Adrenal gland (tissue), 12 donors: ENCODE data around the gene RCE1. TPM values are rescaled to one million over a fixed set of nuclear protein-coding genes. Genes with fewer than 3 reads are reported as not detected.

Experiments used
- DNase-seq, 7 donors: peaks; one replicate each; pipeline ENCODE4 v3.0.0-alpha.2; 2019 to 2020
- H3K27ac ChIP-seq, 5 donors: fragments of 200-600 bp; sonication (generic) in 4 of 5; 1 replicate in 3 of 5; 2 replicates in 2 of 5; pipeline versions ENCODE4 v1.5.1 to v1.8.0; 2016 to 2020; ENCODE audit warnings: mild to moderate bottlenecking in 1 of 5
- H3K27me3 ChIP-seq: fragments of 200-600 bp; 2 replicates; pipeline ENCODE4 v1.8.0; 2021
- H3K36me3 ChIP-seq, 2 donors: fragments of 200-600 bp; replicated peaks in 1 of 2; 1 replicate in 1 of 2; 2 replicates in 1 of 2; pipeline versions ENCODE4 v1.5.1 to v1.8.0; 2018 to 2022
- H3K4me1 ChIP-seq, 2 donors: fragments of 200-600 bp; replicated peaks in 1 of 2; 1 replicate in 1 of 2; 2 replicates in 1 of 2; pipeline versions ENCODE4 v1.5.1 to v1.8.0; 2018 to 2021
- H3K4me3 ChIP-seq, 4 donors: fragments of 200-600 bp; sonication (generic) in 3 of 4; one replicate each; pipeline ENCODE4 v1.5.1; 2016 to 2018
- H3K9me3 ChIP-seq, 3 donors: fragments of 200-600 bp; sonication (generic) in 1 of 3; replicated peaks in 1 of 3; 1 replicate in 2 of 3; 2 replicates in 1 of 3; pipeline versions ENCODE4 v1.5.1 to v1.8.0; 2016 to 2021
- POLR2A ChIP-seq, 2 donors: fragments of 450-650 bp; IDR thresholded peaks; one replicate each; pipeline ENCODE4 v1.6.1; 2017; ENCODE audit warnings: antibody characterized with exemption in 2 of 2, mild to moderate bottlenecking in 2 of 2, moderate library complexity in 1 of 2
- WGBS, 4 donors: extraction: QIAGEN DNeasy Blood & Tissue Kit in 2 of 4; methylation state at CpG; one replicate each; pipeline versions ENCODE4 v1.1.5 to v1.1.7; 2013 to 2017; 5-methylcytosine and 5-hydroxymethylcytosine counted together
- intact Hi-C, 2 donors: fragments of 100-400 bp; cut with DNase I; formaldehyde crosslinking; loops; one replicate each; pipeline versions ENCODE4 v1.14.1 to v1.15.0; 2022 to 2023
- polyA plus RNA-seq, 3 donors: library from polyadenylated mRNA; stranded (reverse); fragments of 200-250 nt in 2 of 3; fragments of 350-450 nt in 1 of 3; fragmentation: Illumina TruSeq in 1 of 3; extraction: RNeasy Lipid Tissue Mini Kit (QIAGEN cat#74804) in 1 of 3; gene quantifications; one replicate each; pipeline ENCODE4 v1.2.3, GENCODE V29; 2013 to 2014
- total RNA-seq, 9 donors: library from RNA; depleted of rRNA in 4 of 9; stranded (reverse); fragments of >200 nt in 4 of 9; fragments of 120-200 nt in 1 of 9; fragmentation: NEBNext Ultra II Directional in 1 of 9; extraction: Animal tissue kit (Norgen Biotek cat#: 25700) in 1 of 9; gene quantifications; one replicate each; pipeline versions ENCODE4 v1.1.0 to v1.2.4, GENCODE V29; 2013 to 2023
- TF ChIP-seq, protein P1 (sequence below), 6 experiments: fragments of 450-650 bp in 4 of 6; fragments of 200-600 bp in 2 of 6; sonication (generic) in 1 of 6; IDR thresholded peaks; 1 replicate in 5 of 6; 2 replicates in 1 of 6; pipeline versions ENCODE4 v1.5.1 to v1.8.0; 2016 to 2021; ENCODE audit warnings: antibody characterized with exemption in 6 of 6, mild to moderate bottlenecking in 2 of 6, moderate library complexity in 1 of 6
- donor health status: healthy with polysubstance abuse.
- donor health status: Bipolar disorder and iron deficiency.
- donor health status: DM: yes; HTN: yes; CAD: no.
- donor health status: DM: no; HTN: no; CAD: no.
- donor health status: DM: no; HTN: no; CAD: no.
- donor health status: DM: yes; HTN: yes; CAD: no.

The RCE1 gene
- total and polyA plus RNA-seq, 12 donors = 5.2 to 24.8 (median 18.0) TPM

DNA sequence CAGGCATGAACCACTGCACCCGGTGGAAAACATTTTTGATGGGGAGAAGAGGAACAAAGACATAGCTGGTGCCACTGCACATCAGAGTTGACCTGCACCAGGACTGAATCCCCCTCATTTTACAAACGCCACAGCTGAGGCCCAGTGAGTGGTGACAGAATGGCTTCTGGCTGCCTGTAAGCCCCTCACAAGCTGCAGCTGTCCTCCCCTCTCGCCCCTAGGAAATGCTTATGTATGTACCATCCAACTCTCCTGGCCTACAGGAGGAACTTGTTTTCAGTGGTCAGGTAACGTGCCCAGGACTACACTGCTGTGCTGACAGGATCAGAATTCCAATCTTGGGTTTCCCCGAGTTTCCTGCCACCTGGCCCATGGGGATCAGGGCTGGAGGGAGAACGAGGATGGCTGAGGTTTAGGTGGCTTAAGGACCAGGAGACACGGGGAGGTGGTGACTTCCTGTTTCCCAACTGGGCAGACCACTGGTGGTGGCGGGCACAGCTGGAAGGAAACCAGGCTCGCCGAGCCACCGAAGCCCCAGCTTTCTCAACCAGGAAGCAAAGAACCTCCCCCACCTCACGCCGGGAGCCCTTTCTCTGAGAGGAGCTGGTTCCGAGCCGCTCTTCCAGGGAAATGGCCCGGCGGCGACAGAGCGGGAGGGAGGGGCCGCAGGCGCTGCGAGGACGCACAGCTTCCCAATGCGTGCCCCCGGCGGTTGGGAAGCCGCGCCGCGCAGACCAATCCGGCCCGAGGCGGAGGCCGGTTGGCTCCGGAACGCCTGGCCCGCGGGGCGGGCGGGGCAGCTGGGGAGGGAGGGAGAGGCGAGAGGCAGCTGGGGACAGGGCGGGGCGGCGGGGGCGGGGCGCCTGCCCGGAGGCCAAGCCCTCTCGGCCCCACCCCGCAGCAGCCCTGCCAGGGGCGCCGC lies 12.6 kb downstream of the RCE1 start:
- intact Hi-C loops = no loop called here
- Histone ChIP-seq H3K27ac (peak overlapping the region; percentile 15 to 92 (median 78)), H3K36me3 (no peaks in the 10 kb centered on the region), H3K9me3 (no peaks in the 10 kb centered on the region), H3K4me3 (peak overlapping the region; percentile 29 to 64 (median 40)), H3K27me3 (no peaks in the 10 kb centered on the region), H3K4me1 (peaks cover 6% of the 10 kb centered on the region in 2 donors)
- TF ChIP-seq POLR2A (IDR thresholded peaks at IDR 0.05) = peak; percentile 67 to 74
- TF ChIP-seq, protein P1, sequence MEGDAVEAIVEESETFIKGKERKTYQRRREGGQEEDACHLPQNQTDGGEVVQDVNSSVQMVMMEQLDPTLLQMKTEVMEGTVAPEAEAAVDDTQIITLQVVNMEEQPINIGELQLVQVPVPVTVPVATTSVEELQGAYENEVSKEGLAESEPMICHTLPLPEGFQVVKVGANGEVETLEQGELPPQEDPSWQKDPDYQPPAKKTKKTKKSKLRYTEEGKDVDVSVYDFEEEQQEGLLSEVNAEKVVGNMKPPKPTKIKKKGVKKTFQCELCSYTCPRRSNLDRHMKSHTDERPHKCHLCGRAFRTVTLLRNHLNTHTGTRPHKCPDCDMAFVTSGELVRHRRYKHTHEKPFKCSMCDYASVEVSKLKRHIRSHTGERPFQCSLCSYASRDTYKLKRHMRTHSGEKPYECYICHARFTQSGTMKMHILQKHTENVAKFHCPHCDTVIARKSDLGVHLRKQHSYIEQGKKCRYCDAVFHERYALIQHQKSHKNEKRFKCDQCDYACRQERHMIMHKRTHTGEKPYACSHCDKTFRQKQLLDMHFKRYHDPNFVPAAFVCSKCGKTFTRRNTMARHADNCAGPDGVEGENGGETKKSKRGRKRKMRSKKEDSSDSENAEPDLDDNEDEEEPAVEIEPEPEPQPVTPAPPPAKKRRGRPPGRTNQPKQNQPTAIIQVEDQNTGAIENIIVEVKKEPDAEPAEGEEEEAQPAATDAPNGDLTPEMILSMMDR (IDR thresholded peaks at IDR 0.05) = peak in 2 of 6 experiments; percentile 14 to 17
- peak; percentile 93 to 96 (median 94) for DNase-seq
- WGBS, 4 donors = 6 to 76% (median 26%) methylated on average over 3 to 51 of the region's 51 CpGs

DNA sequence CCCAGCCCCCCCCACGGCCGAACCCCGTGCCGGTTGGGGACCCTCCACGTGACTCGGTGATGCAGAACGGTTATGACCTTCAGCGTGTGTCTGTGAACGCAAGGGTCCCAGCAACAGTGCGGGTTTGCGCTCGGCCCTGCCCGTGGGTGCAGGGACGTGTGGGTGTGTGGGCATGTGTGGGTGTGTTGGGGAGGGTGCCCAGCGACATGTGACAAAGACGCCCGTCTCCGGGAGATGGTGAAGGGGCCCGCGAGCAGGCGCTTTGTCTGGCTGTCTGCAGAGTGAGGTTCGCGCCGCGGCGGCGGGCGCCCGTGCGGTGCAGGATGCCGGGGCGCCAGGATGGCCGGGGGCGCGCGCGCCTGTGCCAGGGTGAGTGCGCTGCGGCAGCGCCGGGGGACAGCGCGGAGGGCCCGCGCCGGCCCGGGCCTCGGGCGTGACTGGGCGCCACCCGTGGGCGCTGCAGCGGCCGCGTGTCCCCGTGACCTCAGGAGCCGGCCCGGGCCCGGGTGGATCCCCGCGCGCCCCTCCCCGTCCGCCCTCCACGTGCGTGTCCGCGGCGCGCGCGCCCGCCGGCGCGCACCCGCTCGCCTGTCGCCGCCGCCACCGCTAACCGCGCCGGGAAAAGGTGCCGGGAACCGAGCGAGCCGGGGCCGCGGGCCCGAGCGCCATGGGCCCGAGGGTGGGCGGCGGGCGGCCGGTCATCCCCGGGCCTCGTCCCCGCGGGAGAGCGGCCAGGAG lies 13.4 kb downstream of the RCE1 start, which contains the start of gene LRFN4:
LRFN4 (plus strand) TSS at position 569 of the 738 bp plus-strand sequence. CDS start 681 bp downstream, outside the sequence.
- H3K4me1 ChIP-seq = peaks cover 6% of the 10 kb centered on the region in 2 donors
- WGBS, 4 donors = 0 to 1% (median 1%) methylated on average over 2 to 103 of the region's 103 CpGs; no CpG with 5 or more reads in 1 of the 4 donors
- intact Hi-C loops = no loop called here
- peak within 1 kb of the TSS; percentile 15 to 92 (median 78) for H3K27ac ChIP-seq
- H3K4me3 ChIP-seq = peak within 1 kb of the TSS; percentile 29 to 64 (median 40)
- H3K27me3 ChIP-seq = no peaks in the 10 kb centered on the region
- DNase-seq = peak in 1 of 7 donors; percentile 60
- no peaks in the 10 kb centered on the region for H3K9me3 ChIP-seq
- H3K36me3 ChIP-seq = no peaks in the 10 kb centered on the region
- TF ChIP-seq, protein P1 (IDR thresholded peaks at IDR 0.05) = no peak
- no peak for TF ChIP-seq POLR2A (IDR thresholded peaks at IDR 0.05)

DNA sequence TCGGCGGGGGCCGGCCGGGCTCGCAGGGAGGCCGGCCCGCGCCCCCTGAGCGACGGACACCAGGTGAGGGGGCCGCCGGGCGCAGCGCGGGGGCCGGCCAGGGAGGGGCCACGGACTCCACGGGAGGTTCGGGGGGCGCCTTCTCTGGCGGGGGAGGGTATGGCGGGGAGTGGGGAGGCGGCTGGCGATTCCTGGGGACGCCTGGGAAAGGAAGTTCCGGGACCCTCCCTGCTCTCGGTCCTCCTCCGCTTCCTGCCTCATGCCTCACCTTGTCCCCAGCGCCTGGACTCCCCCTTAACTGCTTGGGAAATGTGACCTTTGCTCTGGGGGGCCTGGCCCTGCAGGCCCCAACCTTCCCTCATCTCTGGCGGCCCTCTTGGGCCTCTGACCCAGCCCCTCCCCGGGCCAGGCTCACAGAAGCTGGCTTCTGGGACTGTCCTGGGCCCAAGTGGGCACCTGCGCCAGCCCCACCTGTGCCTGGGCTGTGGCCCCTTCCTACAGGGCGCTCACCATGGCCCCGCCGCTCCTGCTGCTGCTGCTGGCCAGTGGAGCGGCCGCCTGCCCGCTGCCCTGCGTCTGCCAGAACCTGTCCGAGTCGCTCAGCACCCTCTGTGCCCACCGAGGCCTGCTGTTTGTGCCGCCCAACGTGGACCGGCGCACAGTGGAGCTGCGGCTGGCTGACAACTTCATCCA lies 14.1 kb downstream of the RCE1 start:
- peaks cover 6% of the 10 kb centered on the region in 2 donors for H3K4me1 ChIP-seq
- peak overlapping the region in 1 of 4 donors; percentile 64 for H3K4me3 ChIP-seq
- no peaks in the 10 kb centered on the region for H3K36me3 ChIP-seq
- TF ChIP-seq, protein P1 (IDR thresholded peaks at IDR 0.05) = no peak
- TF ChIP-seq POLR2A (IDR thresholded peaks at IDR 0.05) = no peak
- intact Hi-C loops = no loop called here
- peak overlapping the region in 3 of 5 donors; percentile 8 to 92 (median 66) for H3K27ac ChIP-seq
- H3K27me3 ChIP-seq = no peaks in the 10 kb centered on the region
- no peak for DNase-seq
- no peaks in the 10 kb centered on the region for H3K9me3 ChIP-seq
- WGBS, 4 donors = 47 to 80% (median 60%) methylated on average over 2 to 46 of the region's 47 CpGs
